Amniotic stem cell (primary cell): Measurements from ENCODE around the gene COPB1.
"Not testable (repeated sequence)": the region's sequence is repeated elsewhere in the genome, so short reads cannot be mapped to it uniquely, and the experiment has no call there.

Source experiments
- DNase-seq: peaks from one replicate; lab custom pipeline; 2025; lab: John Stamatoyannopoulos, UW

The COPB1 gene

DNA sequence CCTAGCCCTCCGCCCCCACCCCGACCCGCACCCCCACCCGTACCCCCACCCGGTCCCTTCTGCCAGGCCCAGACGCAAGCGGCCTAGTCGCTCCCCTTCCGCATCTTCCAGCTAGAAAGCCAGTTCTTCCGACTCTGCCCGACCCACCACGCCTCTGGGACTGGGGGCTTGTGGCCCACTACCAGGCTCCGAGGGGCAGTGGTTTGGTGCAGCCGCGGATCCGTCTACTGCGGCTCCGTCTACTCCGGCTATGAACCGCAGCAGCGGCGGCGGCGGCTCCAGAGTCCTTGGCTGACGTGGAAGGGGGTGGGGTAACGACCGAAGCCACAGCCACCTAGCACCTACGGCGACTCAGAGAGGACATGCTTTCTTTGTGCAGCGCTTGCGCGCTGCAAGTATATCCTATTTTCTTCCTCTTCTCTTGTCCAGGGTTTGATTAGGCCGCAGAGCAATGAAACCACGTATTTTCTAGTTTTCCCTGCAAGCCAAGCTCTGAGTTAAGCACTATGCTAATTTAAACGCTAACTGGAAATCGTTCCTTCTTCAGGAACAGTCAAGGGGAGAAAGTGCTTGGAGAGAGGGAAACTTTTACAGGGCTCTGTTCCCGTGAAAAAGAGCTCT, at the start of gene COPB1:
Gene COPB1 (minus strand): TSS at position 252 of the 621 bp plus-strand sequence. CDS start 883 bp downstream, outside the sequence.
- peak; percentile 89 for DNase-seq

DNA sequence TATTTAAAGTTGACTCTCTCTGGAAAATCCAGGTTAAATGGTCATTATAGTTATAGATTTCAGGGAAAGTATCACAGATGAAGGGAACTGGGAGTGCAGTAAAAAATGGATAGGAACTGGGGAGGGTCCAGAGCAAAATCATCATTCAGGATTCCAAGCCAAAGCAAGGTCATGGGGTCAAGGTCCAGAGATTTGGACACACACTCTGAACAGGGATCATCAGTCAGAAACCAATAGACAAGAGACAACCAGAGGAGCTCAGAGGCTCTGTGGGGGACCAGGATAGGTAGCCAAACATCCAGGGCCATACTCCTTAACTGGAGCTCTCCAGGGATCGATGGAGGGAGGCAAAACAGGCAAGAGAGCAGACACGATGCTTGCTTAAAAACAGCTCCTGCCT, 47.8 kb upstream of the COPB1 start:
- no peak for DNase-seq

- no peak for DNase-seq
These were observed 47.1 kb upstream of the COPB1 start for GRCh38 chr11:14546672-14547071.

DNA sequence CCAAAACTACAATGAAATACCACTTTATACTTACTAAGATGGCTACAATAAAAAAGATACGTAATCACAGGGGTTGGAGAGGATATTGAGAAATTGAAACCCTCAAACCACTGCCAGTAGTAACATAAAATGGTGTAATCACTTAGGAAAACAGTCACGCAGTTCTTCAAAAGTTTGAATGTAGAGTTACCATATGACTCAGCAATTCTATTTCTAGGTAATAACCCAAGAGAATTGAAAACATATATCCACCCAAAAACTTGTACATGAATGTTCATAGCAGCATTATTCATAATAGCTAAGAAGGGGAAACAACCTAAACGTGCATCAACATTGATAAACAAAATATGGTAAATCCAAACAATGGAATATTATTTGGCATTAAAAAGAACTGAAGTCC, 45.0 kb upstream of the COPB1 start:
- no peak for DNase-seq

DNA sequence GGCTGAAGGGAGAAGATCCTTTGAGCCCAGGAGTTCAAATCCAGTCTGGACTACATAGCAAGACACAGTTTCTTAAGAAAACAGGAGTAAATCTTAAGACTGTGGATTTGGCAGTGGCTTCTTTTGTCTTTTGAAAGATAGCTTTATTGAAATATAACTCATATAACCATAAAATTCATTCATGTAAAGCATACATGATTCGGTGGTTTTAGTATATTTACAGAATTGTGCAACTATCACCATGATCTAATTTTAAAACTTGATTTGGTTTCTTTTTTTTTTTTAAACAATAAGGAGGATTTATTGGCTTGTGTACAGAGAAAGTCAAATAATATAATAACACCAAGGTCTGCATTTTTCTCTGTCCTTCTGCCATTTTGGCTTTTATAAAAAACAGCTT, 43.6 kb upstream of the COPB1 start:
- no peak for DNase-seq

GRCh38 chr11:14542324-14542723, 42.7 kb upstream of the COPB1 start:
- no peak for DNase-seq

DNA sequence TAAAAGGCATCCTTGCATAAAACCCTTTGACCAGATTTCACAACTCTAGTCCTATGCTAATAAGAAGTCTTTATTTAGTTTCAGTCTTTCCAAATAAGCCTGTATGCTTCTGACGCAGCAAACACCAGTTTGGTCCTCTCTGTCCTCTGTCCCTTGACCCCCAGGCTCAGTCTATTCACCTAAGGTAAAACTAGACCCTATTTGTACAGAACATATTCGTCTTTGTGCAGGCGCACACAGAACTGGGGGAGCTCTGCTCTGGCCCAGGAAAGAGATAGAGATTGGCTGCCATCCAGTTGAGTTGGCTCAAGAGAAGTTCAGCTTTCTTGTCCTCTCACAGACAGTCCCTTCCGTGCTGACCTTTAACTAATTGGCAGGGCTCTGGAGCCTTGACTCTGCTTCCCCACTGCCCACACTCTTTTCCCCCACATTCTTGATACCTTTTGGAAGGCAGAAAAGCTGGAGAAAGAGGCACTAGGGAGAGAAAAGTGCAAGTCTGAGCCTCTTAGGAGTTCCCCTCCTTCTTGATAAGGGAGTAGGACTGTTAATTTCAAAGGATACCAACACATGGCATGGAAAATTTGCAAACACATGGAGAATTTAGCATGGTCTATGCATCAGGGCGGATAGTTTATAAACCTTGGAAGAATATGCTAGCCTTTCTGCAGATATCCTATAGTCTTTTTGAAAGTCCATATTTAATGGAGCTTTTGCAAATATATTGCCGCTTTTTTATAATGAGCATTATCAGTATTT, 41.8 kb upstream of the COPB1 start:
- no peak for DNase-seq

- DNase-seq: no peak
These were observed 40.4 kb upstream of the COPB1 start for GRCh38 chr11:14539982-14540421.

- DNase-seq: no peak
These were observed 39.4 kb upstream of the COPB1 start for GRCh38 chr11:14538926-14539554.

- DNase-seq: no peak
These were observed 38.8 kb upstream of the COPB1 start for GRCh38 chr11:14538271-14538925.

GRCh38 chr11:14537134-14537599, 37.6 kb upstream of the COPB1 start:
- DNase-seq: no peak

DNA sequence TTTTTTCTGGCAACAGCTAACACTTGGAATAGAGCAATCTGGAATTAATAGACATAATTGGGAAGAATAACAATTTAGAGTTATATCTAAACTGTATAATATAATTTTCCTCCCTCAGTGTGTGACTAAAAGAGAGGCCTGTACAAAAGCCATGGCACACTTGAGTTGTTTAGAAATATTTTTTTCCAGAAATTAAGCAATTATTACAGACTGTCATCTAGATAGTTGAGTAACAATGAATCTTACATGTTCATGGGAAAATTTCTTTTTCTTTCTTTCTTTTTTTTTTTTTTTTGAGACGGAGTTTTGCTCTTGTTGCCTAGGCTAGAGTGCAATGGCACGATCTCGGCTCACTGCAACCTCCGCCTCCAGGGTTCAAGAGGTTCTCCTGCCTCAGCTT, 35.6 kb upstream of the COPB1 start:
- DNase-seq: not testable (repeated sequence)

GRCh38 chr11:14529951-14530350, 30.3 kb upstream of the COPB1 start:
- DNase-seq: no peak

GRCh38 chr11:14529321-14529720, 29.7 kb upstream of the COPB1 start:
- no peak for DNase-seq

DNA sequence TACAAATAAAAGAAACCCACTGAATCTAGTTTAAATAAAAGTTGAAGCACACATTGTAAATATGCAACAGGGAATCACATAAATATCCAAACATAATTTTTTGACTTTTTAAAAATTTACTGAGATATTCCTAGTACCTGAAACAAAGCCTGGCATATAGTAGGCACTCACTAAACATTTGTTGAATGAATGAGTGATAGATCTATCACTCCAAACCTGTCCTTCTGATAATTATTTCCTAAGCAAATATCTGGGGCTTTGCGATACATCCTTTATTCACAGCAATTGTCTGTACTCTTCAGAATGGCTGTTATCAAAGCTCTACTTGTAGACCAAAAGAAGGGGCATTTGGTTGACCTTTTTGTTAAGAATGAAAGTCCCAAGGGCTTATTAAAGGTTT, 23.2 kb upstream of the COPB1 start:
- DNase-seq: no peak

GRCh38 chr11:14522245-14522644, 22.6 kb upstream of the COPB1 start:
- no peak for DNase-seq

GRCh38 chr11:14520747-14521151, 21.1 kb upstream of the COPB1 start:
- DNase-seq: no peak

GRCh38 chr11:14519917-14520746, 20.5 kb upstream of the COPB1 start, which contains the start of gene PSMA1:
PSMA1 (minus strand) TSS chr11:14520386; CDS start chr11:14520299, 87 bp downstream.
- peak; percentile 95 for DNase-seq

GRCh38 chr11:14519597-14519916, 19.9 kb upstream of the COPB1 start:
- no peak for DNase-seq

GRCh38 chr11:14518820-14519219, 19.2 kb upstream of the COPB1 start:
- DNase-seq: no peak

GRCh38 chr11:14513800-14514199, 14.2 kb upstream of the COPB1 start:
- DNase-seq: no peak

DNA sequence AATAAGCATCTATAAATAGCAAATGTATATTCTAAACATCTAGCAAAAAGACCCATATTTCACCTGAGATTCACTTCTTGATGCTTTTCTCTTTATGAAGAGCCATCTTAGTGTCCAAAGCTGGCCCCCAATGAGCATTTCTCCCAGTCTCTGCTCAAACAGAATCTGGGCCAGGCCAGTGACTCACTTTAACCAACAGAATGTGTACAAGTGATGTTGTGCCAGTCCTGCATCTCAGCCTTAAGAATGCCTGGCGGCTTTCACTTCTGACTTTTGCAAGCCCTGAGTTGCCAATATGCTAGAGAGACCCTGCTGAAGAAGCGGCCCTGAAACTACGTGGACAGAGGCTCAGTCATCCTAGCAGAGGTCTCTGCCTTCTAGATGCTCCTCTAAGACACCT, 6.9 kb upstream of the COPB1 start:
- DNase-seq: no peak
